ENCODE measurements around the gene FTCD.
"Not testable (repeated sequence)": the region's sequence is repeated elsewhere in the genome, so short reads cannot be mapped to it uniquely, and the experiment has no call there.

FTCD gene, protein sequence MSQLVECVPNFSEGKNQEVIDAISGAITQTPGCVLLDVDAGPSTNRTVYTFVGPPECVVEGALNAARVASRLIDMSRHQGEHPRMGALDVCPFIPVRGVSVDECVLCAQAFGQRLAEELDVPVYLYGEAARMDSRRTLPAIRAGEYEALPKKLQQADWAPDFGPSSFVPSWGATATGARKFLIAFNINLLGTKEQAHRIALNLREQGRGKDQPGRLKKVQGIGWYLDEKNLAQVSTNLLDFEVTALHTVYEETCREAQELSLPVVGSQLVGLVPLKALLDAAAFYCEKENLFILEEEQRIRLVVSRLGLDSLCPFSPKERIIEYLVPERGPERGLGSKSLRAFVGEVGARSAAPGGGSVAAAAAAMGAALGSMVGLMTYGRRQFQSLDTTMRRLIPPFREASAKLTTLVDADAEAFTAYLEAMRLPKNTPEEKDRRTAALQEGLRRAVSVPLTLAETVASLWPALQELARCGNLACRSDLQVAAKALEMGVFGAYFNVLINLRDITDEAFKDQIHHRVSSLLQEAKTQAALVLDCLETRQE

DNA sequence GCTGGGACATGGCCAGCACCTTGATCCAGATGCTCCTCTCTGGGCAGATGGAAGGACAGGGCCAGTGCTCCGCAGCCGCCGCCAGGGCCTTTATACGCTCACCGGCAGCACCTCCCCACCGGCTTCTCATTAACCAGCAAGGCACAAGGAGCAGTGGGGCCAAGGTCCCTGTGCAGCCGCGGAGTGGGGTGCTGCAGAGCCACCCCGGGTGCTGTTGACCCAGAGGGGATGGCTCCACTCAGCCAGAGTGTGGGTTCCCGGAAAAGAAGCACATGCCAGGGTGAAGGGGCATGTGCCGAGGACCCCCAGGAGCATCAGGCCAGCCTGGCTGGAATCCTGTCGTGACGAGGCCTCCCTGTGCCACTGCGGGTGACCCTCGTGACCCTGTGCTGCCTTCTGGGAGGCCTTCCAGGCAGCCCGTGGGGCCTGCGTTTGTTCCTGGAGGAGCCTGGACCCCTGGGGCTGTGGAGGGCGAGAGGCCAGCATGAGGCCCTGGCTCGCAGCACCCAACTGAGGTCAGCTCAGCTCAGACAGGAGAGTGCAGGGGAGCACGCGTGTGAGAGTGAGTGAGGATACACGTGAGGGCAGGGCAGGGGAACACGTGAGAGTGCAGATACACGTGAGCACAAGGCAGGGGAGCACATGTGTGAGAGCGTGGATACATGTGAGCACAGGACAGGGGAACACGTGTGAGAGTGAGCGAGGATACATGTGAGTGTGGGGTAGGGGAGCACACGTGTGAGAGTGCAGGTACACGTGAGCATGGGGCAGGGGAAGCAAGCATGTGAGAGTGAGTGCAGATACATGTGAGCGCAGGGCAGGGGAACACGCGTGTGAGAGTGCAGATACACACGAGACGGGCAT is at the start of gene FTCD:
Gene FTCD (minus strand): TSS at position 66 of the 864 bp plus-strand sequence. CDS start 56 bp downstream, at position 10.
- DNase-seq: no peak

DNA sequence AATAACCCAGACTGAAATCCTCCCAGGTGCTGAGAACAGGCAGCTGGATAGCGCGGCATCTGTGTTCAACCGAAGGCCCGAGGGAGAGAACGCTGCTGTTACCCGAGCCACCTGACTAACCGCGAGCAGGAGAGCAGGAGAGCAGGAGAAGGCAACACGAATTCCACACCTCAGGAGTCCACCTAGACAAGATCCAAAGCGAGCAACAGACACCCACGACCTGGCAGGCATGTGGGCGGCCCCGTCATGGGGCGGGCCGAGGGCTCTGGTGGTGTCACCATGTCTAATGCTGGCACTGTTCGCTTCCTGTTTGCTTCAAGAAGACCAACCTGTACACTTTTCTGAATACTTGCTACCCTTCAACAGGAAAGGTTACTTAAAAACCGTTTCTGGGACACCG is 49.8 kb upstream of the FTCD start:
- DNase-seq: no peak

DNA sequence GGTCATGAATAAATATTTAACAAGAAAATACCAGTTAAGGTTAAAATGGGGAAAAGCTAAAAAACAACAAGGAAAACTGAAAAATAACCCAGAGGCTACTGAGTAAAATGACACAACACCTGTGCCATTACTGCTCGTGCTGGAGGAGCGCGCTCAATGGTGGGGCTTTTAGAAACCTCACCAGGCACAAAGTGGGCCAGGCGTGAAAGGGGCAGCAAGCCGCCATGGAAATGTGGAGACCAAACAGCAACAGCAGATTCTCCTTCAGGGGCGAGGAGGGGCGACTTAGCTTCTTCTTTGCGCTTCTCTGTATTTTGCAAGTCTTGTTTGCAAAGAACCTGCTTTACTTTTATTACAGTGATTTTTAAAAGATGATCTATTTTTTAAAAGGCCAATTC is 47.8 kb upstream of the FTCD start:
- no peak for DNase-seq

DNA sequence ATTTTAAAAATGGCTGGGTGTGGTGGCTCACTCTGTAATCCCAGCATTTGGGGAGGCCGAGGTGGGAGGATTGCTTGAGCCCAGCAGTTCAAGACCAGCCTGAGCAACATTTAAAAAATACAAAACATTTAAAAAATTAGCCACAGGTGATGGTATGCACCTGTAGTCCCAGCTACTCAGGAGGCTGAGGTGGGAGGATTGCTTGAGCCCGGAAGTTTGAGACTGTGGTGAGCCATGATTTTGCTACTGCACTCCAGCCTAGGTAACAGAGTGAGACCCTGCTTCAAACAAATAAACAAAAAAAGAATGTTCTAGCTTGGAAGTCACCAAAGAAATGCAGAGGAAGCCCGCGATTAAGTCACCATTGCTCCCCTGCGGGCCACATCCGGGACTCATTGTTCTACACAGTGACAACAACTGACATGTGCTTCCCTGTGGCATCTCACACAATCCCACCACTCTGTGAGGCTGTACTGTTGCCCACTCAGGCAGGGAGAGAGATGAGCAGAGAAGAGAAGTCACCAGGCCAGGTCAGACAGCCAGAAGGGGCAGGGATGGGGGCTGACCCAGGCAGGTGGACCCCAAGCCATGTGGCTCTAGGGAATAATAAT is 47.3 kb upstream of the FTCD start:
- DNase-seq: no peak

DNA sequence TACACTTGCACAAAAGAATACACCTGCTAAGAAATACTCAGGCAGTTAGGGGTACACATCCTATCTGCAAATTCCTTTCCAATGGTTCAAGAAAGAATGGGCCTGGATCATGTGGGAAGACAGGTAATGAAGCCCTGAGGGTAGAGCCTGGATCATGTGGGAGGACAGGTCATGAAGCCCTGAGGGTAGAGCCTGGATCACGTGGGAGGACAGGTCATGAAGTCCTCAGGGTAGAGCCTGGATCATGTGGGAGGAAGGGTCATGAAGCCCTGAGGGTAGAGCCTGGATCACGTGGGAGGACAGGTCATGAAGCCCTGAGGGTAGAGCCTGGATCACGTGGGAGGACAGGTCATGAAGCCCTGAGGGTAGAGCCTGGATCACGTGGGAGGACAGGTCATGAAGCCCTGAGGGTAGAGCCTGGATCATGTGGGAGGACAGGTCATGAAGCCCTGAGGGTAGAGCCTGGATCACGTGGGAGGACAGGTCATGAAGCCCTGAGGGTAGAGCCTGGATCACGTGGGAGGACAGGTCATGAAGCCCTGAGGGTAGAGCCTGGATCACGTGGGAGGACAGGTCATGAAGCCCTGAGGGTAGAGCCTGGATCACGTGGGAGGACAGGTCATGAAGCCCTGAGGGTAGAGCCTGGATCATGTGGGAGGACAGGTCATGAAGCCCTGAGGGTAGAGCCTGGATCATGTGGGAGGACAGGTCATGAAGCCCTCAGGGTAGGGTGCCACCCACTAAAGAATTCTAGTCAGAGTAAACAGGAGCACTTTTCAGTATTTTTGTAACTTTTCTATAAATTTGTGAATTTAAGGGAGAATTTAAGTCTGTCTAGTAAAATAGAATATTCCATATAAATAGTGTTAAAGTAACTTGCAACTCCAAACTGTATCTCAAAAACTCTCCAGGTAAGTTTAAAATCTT is 45.8 kb upstream of the FTCD start:
- DNase-seq: not testable (repeated sequence)

DNA sequence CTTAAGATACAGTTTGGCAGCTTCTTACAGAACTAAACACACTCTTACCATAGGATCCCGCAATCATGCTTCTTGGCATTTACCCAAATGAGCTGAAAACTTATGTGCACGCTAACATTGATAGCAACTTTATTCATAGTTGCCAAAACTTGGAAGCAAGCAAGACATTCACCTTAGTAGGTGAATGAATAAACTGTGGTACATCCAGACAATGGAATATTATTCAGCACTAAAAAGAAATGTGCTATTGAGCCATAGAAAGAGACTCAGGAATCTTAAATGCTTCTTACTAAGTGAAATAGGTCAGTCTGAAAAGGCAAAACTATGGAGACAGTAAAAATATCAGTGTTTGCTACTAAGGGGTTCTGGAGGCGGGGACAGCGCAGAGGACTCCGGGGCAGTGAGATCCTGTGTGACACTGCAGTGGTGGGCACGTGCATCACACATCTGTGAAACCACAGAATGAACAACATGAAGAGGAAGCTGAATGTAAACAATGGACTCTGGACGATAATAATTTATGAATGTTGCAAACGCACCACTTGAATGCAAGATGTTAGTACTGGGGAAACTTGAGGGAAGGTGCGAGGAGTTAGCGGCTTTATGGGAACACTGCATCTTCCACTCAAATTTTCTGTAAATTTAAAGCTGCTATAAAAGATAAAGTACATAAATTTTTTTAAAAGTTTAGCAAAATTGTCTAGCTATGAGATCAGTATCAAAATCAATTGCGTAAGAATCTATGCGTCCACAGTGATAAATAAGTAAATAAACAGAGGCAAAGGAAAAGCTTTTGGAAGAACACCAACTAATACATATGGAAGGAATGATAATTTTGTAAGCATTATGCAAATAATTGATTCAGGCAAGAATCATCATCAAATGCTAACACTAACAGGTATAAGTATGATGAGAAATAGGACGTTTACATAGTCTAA is 44.3 kb upstream of the FTCD start:
- DNase-seq: no peak

DNA sequence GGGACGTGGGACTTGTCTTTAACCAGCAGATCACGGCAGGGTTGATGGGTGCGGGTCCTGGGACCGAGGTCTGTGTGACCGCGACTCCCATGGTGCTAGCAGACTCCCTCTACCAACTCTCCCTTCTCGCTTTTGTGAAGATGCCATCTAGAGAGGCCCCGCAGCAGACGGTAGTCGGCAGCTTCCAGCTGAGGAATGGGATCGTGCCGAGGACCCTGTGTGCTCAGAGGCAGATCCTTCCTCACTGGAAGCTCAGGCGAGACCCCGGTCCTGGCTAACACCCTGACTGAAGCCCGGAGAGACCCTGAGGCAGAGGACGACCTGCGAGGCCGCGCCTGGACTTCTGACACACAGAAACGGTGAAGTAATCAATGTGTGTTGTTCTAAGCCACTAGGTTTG is 41.4 kb upstream of the FTCD start:
- no peak for DNase-seq

DNA sequence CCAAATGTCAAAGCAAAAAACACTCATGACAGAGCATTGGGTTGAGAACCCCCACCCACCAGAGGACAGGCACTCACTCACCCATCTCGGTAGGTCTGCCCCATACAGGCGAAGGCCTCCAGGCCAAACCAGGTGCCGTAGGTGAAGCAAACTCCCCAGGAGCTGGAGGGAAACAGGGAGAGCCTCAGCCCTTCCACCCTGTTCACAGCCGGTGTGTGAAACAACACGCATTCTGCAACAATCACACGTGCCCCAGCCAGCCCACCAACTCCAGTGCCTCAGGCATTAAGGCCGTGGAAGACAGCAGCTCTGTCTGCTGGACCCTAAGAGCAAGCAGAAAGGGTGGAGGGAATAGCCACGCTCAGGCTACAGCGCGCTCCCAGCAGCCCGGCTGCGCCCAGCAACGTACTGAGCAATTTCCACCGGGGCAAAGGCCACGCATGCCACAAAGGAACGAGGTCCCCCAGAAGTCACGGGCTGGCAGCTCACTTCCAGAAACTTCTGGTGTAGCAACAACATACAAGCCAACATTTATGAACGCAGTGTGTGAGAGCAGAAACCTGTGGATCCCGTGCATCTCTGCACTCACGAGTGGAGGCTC is 40.3 kb upstream of the FTCD start:
- DNase-seq: no peak

DNA sequence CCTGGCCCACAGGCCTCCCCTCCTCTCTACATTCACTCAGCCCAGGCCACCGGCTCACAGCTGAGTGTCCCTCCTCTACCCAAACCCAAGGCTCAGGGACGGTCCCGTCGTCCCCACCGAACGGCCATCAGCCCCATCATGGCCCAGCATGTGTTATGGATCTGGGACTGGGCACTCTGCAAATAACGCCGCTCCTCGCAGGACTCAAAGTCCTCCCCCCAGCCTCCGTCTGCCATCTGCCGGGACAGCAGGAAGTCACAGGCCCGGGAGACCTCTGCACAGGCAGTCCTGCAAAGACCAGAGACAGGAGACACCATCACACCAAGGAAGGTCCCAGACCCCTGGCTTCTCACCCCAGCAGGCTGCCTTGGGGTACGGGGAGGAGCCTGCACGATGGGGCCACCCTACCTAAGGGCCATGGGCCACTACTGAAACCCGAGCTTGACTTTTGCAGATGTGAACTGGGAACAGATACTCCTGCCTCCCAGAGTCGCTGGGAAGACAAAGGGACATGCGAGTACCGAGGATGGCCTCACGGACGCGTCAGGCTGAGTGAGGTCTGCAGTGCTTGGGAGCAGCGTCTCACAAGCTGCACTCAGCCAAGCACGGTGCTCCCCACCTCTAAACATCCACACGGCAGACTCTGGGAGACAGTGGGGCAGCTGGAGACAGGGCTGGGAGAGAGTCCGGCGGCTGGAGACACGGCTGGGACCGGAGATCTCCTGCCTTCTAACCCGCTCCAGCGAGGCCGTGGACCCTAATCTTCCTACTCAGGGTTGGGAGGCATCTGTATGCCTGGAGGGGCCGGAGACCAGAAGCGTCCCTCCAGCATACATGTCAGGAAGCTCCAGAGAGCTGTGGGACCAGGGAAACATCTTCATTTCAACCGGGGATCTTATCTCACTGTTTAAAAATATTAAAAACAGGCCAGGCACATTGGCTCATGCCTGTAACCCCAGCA is 39.3 kb upstream of the FTCD start:
- no peak for DNase-seq

DNA sequence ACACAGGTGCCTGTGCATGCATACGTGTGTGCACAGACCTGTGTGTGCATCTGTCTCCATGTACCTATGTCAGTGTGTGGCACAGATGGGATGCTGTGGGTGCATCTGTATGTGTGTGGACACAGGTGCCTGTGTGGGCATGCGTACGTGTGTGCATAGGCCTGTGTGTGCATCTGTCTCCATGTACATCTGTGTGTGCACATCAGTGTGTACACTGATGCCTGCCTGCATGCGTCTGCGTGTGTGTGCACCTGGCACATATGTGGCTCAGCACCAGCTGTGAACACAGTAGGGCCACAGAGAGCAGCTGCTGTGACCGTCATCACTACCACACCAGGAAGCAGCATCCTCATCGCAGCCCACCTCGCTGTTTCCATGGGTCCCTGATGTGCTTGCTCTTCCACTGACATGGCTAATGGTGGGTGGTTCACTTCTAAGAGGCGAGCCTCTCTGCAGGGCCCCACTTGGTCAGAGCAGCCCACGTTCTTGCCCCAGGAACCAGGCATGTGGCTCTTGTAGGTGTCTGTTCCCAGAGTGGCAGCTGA is 38.5 kb upstream of the FTCD start:
- DNase-seq: no peak

DNA sequence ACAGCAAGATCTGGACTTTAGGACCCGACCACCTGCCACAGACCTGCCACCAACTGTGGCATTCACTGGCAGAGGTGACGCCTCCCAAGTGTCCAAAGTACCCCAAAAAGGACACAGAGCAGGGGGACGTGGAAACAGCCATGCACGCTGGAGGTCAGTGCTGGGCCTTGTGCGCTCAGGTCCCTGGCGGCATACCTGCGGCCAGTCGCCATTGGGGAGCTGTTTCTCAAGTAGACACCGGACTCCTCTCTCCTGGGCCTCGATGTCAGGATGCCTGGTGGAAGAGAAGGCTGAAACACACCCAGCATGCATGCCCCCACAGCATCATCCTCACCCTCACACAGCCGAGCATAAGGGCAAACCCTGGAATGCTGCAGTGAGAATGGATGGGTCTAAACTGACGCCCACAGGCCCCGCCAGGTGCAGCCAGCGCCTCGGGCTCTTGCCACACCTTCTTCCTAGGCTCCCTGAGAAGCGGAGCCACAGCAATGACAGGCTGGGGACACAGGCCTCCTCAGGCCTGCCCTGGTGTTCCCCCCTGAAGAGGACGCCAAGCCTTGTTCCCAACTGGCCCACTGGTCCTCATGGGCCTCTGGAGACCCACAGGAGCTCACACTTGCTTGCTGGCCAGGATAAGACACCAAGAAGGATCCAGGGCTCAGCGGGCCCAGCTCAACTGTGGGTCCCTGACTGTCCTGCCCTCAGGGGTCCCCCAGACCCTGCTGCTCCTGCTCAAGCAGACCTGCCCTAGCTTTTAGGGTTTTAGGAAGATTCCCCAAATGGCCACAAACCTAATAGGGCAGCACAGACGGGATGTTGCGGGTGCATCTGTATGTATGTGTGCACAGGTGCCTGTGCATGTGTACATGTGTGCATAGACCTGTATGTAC is 36.6 kb upstream of the FTCD start:
- DNase-seq: no peak

DNA sequence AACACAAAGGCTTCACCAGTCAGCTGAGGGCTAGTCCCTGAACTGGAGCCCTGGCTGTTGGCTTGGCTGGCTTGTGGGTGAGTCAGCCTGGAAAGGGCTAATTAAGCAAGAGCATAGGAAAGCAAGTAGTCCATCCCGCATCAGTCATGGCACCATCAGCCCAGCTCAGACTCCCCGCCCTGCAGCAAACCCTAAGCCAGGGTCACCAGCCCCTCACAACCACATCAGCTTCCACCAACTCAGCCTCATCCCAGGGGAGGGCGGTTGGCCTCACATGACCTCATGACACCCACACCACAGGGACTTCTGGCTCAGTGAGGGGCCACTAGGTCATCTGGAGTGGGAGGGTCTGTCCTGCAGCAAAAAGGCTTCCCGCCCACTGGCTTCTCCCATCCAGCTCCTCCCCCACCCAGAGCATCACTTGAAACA is 35.9 kb upstream of the FTCD start:
- DNase-seq: no peak

DNA sequence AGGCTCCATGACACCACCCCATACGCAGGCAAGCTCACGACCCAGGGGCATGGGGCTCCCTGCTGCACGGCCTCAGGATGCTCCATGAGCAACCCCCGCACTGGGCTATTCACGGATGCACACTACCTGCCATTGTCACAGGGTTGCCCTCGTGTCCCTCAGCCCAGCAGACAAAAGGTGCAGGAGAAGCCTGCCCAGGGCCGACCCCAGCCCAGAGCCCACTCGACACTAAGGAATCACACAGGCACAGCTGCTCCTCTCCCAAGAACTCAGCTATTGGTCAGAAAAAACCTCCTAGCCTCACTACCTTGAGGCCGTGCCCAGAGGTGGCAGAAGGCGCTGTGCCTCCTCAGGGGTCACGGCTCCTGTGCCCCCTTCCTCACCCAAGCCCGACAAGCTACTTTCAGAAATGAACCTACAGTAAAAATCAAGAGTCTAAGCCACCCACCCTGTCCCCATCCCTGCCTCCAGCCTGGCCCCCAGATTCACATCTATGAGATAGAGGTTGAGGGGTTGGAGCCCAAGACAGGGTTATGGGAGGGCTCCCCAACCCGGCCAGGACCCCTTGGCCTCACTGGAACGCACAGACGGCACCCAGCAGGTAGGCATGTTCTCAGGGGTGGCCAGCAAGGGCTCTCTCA is 35.2 kb upstream of the FTCD start:
- no peak for DNase-seq

DNA sequence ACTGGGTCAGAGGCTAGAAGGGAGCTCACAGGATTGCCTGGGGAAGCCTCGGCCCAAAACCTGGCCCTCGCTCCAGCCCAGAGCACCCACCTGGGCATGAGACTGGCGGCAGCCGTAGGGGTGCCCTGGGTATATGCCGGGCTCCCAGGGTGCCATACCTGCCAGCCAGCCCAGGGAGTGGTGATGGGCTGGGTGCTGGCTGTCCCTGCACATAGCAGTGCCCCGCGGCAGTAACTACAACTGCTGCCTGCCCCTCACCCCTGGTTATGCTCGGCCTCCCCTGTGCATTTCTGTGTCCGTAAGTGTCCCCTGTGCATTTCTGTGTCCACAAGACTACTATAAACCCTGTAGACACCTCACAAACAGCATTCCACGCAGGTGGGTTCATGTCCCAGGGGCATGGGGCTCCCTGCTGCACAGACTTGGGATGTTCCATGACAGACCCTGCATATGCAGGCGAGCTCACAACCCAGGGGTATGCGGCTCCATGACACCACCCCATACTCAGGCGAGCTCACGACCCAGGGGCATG is 34.6 kb upstream of the FTCD start:
- DNase-seq: no peak

DNA sequence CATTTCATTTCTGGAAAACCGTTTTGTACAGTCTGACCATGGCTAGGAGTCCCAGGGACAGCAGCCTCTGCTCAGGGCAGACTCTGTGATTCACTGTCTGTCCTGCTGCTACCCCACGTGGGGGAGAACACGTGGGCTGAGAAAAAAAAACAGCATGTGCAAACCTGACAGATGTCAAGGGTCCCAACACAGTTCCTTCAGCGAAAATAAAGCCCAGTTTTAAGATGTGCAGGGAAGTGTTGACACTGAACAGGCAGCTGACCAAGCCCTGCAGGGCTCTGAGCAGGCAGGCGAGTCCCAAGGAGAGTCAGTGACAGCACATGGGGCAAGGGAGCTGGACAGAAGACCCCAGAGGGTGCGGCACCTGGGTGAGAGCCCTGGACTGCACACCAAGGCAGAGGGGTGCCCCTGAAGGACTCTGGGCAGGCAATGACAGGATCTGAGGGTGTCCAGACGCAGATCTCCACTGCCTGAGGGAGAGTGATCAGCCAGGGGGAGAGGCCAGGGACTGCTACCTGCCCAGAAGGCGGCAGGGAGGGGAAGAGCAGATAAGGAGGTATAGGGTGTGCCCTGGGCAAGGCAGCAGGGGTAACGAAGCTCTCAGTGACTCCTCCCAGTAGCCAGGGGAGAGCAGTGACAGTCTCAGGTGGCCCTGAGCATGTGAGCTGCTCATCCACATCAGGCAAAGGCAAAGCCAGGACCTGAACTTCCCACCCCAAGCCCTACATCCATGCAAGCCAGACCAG is 34.0 kb upstream of the FTCD start:
- DNase-seq: no peak

Measured in Kasumi-1 (cell line).